ENCODE data around the gene DCTN3.

The DCTN3 gene

DNA sequence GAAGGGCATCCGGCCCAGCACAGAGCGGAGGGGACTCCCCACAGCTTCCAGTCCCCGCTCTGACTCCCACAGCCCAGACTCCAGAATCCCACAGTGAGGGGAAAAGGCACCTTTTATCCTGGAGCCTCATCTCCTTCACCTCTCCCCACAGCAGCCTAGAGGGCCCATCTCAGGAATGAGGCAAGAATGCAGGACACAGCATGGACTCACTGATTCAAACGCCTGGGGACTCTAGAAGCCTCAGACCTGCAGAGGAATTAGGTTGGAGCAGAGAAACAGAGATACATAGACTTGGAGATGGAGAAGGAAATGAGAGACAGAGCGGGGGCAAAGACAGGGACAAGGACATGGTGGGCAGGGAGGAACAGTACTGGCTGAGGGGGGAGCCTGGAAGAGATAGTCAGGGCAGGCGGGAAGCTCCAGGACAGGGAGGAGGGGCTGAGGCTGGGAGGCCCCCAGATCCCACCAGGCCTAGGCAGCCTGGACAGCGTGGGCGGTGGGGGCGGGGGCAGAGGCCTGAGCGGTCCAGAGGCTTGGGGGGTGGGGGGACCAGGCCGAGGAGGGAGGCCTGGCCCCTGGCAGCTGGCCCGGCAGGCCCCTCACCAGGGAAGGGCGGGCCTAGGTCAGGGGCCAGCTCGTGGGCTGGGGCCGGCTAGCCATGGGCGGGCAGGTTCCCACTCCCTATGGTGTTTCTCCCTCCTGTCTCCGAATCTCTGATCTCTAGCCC lies 46.5 kb downstream of the DCTN3 start:
- DNase-seq (ENCODE audit: low read depth), result no peak

GRCh38 chr9:34572628-34573027 lies 47.7 kb downstream of the DCTN3 start:
- no peak for DNase-seq (ENCODE audit: low read depth)

DNA sequence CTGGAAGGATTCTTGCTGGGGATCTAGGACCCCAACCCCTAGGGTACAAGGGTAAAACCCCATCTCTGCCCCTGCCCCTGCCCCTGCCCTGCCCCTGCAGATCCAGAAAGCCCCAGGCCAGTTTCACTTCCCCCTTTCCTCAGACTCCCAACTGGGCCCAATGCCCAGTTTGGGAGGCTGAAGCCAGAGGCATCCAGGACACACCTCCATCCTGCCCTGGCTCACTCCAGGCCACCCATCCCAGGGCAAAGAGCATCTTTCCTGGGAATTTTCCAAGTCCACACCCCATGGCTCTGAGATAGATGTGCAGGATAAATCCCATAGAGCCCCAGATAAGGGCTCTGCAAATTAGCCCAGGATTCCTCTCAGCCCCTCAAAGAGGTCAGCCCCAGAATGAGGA lies 48.2 kb downstream of the DCTN3 start:
- DNase-seq (ENCODE audit: low read depth), result no peak

DNA sequence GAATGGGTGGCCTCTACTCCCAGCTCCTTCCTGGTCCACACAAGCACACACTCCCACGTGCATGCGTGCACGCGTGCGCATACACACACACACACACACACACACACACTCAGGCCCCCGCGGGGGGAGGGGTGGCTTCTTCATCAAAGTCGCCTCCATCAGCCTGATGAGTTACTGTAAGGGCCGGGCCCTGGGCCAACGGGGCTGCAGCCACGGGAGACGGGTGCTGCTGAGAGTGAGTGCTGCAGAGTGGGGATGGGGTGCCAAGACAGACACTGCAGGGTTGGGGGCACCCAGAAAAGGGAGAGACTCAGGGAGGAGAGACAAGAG lies 48.8 kb downstream of the DCTN3 start:
- no peak for DNase-seq (ENCODE audit: low read depth)

DNA sequence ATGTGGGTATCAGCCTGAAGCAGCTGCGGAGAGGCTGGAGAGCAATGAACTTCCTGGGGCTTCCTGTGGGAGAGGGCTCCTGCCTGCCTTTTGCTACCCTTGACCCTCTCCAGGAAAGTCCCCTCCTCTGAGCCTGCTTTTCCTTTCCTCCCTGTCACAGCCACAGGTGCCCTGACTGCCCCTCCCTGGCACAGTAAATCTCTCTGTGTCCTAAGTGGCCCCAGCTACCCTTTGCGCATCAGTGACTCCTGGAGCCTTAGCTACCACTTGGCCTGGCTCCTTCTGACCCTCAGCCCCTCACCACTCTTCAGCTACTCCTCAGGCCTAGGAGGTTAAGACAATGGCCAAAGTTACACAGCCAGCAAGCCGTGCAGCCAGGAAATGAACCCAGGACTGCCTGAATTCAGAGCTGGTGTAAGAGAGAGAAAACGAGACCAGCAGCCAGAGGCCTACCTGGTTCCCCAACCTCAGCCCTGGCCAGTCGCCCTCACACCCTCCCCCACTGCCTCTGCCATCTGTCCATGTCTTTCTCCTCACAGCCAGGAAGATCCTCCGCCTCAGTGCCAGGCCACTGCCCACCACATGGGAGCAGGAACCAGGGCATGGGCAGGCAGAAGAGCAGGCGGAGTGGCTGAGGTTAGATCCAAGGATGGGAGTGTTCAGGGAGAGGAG lies 49.4 kb downstream of the DCTN3 start:
- DNase-seq (ENCODE audit: low read depth), result no peak

DNA sequence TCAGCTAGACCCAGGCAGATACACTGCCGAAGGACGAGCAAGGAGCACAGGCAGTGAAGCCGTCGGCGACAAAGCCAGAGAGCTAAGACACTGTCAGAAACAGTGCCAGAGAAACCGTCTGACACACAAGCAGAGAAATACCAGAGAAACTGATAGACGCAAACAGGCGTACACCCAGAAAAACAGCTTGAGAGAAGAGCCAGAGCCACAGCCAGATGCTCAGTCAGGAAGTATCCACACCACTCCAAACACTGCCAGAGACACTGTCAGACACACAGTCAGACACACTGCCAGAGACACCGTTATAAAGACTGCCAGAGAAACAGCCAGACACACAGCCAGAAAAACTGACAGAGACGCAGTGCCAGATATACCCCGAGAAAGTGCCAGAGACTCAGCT lies 49.9 kb downstream of the DCTN3 start:
- DNase-seq (ENCODE audit: low read depth), result no peak

DNA sequence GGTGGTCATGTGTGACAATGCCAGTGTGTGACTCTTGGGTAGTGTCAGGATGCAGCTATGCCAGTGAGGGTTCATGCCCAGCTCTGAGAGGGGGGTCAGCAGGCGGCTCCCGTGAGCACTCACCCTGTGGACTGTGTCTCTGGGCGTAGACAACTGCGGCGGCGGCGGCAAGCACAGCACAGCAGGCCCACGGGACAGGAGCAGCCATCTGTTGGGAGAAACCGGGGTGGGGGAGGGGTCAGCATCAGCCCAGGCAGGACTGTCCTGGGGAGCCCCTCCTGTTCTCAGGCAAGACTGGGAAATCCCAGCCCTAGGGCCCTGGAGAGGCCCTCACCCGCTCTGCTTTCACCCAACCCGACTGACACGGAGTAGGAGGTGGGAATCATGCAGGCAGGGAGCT lies 51.5 kb downstream of the DCTN3 start:
- no peak for DNase-seq (ENCODE audit: low read depth)

GRCh38 chr9:34568133-34568532 lies 52.2 kb downstream of the DCTN3 start:
- DNase-seq (ENCODE audit: low read depth), result no peak

DNA sequence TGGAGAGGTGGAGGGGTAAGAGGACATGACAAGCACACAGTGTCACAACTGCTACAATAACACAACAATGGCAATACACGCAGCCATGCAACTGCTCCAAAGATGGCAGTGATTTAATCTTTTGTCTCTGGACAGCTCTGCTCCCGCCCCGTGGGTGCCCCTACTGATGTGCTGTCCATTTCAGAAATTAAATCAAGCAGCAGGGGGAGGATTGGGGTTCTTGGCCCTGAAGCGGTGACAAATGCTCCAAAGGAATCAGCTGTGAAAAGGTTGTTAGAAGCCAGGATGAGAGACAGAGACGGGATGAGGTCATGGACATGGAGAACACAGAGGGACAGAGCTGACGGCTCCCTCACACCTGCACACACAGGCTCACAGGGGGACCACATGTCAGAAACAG lies 53.3 kb downstream of the DCTN3 start:
- no peak for DNase-seq (ENCODE audit: low read depth)

- DNase-seq (ENCODE audit: low read depth), result no peak
Measured at GRCh38 chr9:34566322-34566721, 54.0 kb downstream of the DCTN3 start.

GRCh38 chr9:34565856-34566255 lies 54.4 kb downstream of the DCTN3 start:
- DNase-seq (ENCODE audit: low read depth), result no peak

GRCh38 chr9:34564617-34565016 lies 55.7 kb downstream of the DCTN3 start:
- DNase-seq (ENCODE audit: low read depth), result no peak

Measured in stimulated activated CD8-positive, alpha-beta memory T cell treated with anti-CD3 and anti-CD28 coated beads, Interleukin-7, amount 100 ng/mL, for 24 hours (primary cell).